Mesenteric fat pad (tissue), 1 donor: Measurements from ENCODE around the gene PTGR1. TPM values are rescaled to one million over a fixed set of nuclear protein-coding genes. Genes with fewer than 3 reads are reported as not detected.
"Not testable (repeated sequence)": the region's sequence is repeated elsewhere in the genome, so short reads cannot be mapped to it uniquely, and the experiment has no call there.

Experiments used
- DNase-seq: peaks from one replicate; pipeline ENCODE4 v3.0.0-alpha.2; 2020; ENCODE audit warnings: low spot score
- total RNA-seq: library from RNA; stranded (reverse); fragmentation: NEBNext Ultra II Directional; extraction: Animal tissue kit (Norgen Biotek cat#: 25700); gene quantifications from one replicate; pipeline ENCODE4 v1.2.1, GENCODE V29; 2021
- donor health status: DM: yes; HTN: yes; CAD: no.

The PTGR1 gene
- total RNA-seq, 1 donor from 2014 or later, result 53.0 TPM

GRCh38 chr9:111615928-111616327, 16.5 kb upstream of the PTGR1 start:
- DNase-seq, result no peak

GRCh38 chr9:111613436-111614040, 14.1 kb upstream of the PTGR1 start:
- DNase-seq, result no peak

- DNase-seq, result no peak
These were observed 11.4 kb upstream of the PTGR1 start for GRCh38 chr9:111610845-111611244.

- DNase-seq, result no peak
These were observed 10.7 kb upstream of the PTGR1 start for GRCh38 chr9:111610149-111610548.

GRCh38 chr9:111605041-111605559, 5.7 kb upstream of the PTGR1 start:
- DNase-seq, result no peak

GRCh38 chr9:111604054-111604615, 4.7 kb upstream of the PTGR1 start:
- DNase-seq, result no peak

- no peak for DNase-seq
These were observed 3.6 kb upstream of the PTGR1 start for GRCh38 chr9:111603041-111603440.

GRCh38 chr9:111601237-111602018, 2.0 kb upstream of the PTGR1 start:
- no peak for DNase-seq

GRCh38 chr9:111599955-111600343, 502 bp upstream of the PTGR1 start:
- DNase-seq, result no peak

- DNase-seq, result no peak
These were observed 735 bp downstream of the PTGR1 start for GRCh38 chr9:111598733-111599091.

GRCh38 chr9:111597852-111598732, 1.4 kb downstream of the PTGR1 start:
- no peak for DNase-seq

- DNase-seq, result no peak
These were observed 10.6 kb downstream of the PTGR1 start for GRCh38 chr9:111588846-111589245.

- no peak for DNase-seq
These were observed 13.1 kb downstream of the PTGR1 start for GRCh38 chr9:111586378-111586777.

- DNase-seq, result no peak
These were observed 16.6 kb downstream of the PTGR1 start for GRCh38 chr9:111582888-111583287.

GRCh38 chr9:111572950-111573604, 26.4 kb downstream of the PTGR1 start:
- DNase-seq, result no peak

GRCh38 chr9:111568127-111568526, 31.3 kb downstream of the PTGR1 start:
- not testable (repeated sequence) for DNase-seq

- DNase-seq, result no peak
These were observed 33.2 kb downstream of the PTGR1 start for GRCh38 chr9:111566234-111566633.

GRCh38 chr9:111561165-111561719, 38.2 kb downstream of the PTGR1 start:
- no peak for DNase-seq

GRCh38 chr9:111559000-111559610, 40.3 kb downstream of the PTGR1 start:
- DNase-seq, result no peak

GRCh38 chr9:111555425-111555824, 44.0 kb downstream of the PTGR1 start:
- DNase-seq, result not testable (repeated sequence)
